Liver (tissue), 3 donors: ENCODE measurements around the gene SPAG16.
"Not testable (repeated sequence)": the region's sequence is repeated elsewhere in the genome, so short reads cannot be mapped to it uniquely, and the experiment has no call there.

Experiments
- ATF3 ChIP-seq: IDR thresholded peaks from 2 replicates; pipeline ENCODE4 v1.6.1; 2016; ENCODE audit warnings: antibody characterized with exemption
- CTCF ChIP-seq: fragments of 150-350 bp; IDR thresholded peaks from 2 replicates; pipeline ENCODE4 v1.5.1; 2017; ENCODE audit warnings: improper control_type of control experiment, low read depth, low read length; ENCODE audit not compliant: missing input control
- EGR1 ChIP-seq, 2 donors: IDR thresholded peaks; 2 replicates each; pipeline ENCODE4 v1.6.1; 2016 to 2018; ENCODE audit warnings: antibody characterized with exemption in 2 of 2, low read depth in 2 of 2
- FOXA1 ChIP-seq: IDR thresholded peaks from 2 replicates; pipeline ENCODE4 v1.6.1; 2016; ENCODE audit warnings: antibody characterized with exemption
- GABPA ChIP-seq, 2 donors: IDR thresholded peaks in 1 of 2; conservative IDR thresholded peaks in 1 of 2; 2 replicates each; pipeline ENCODE4 v1.6.1; 2016; ENCODE audit warnings: antibody characterized with exemption in 2 of 2, mild to moderate bottlenecking in 1 of 2, moderate library complexity in 1 of 2
- HNF4G ChIP-seq: IDR thresholded peaks from 2 replicates; pipeline ENCODE4 v1.6.1; 2016; ENCODE audit warnings: antibody characterized with exemption
- MAX ChIP-seq: IDR thresholded peaks from 2 replicates; pipeline ENCODE4 v1.6.1; 2016; ENCODE audit warnings: antibody characterized with exemption
- RAD21 ChIP-seq, 2 donors: IDR thresholded peaks; 2 replicates each; pipeline ENCODE4 v1.6.1; 2016; ENCODE audit warnings: antibody characterized with exemption in 2 of 2, mild to moderate bottlenecking in 2 of 2
- REST ChIP-seq: IDR thresholded peaks from 2 replicates; pipeline ENCODE4 v1.6.1; 2016; ENCODE audit warnings: antibody characterized with exemption, mild to moderate bottlenecking
- RXRA ChIP-seq, 2 donors: IDR thresholded peaks; 2 replicates each; pipeline ENCODE4 v1.6.1; 2017 to 2018; ENCODE audit warnings: antibody characterized with exemption in 2 of 2, mild to moderate bottlenecking in 1 of 2
- SP1 ChIP-seq: IDR thresholded peaks from 2 replicates; pipeline ENCODE4 v1.6.1; 2018; ENCODE audit warnings: antibody characterized with exemption, mild to moderate bottlenecking
- TAF1 ChIP-seq: conservative IDR thresholded peaks from 2 replicates; pipeline ENCODE4 v1.6.1; 2016; ENCODE audit warnings: antibody characterized with exemption, mild to moderate bottlenecking
- YY1 ChIP-seq: IDR thresholded peaks from 2 replicates; pipeline ENCODE4 v1.6.1; 2016; ENCODE audit warnings: antibody characterized with exemption, mild to moderate bottlenecking
- ZBTB33 ChIP-seq: IDR thresholded peaks from 2 replicates; pipeline ENCODE4 v1.6.1; 2016; ENCODE audit warnings: antibody characterized with exemption
- donor health status: healthy.
- donor health status: healthy.

- not testable (repeated sequence) for TF ChIP-seq CTCF; TAF1; REST; YY1; RAD21 (IDR thresholded peaks at IDR 0.05); SP1; EGR1 (IDR thresholded peaks at IDR 0.05; ENCODE audit: low read depth in 2 of 2); RXRA (IDR thresholded peaks at IDR 0.05); ZBTB33; MAX; ATF3; GABPA (IDR thresholded peaks at IDR 0.05 in 1 of 2, conservative IDR thresholded peaks at IDR 0.05 in 1 of 2); FOXA1; HNF4G
These were observed 122.8 kb downstream of the SPAG16 start for GRCh38 chr2:213407027-213407426.
